Measurements from ENCODE around the gene ADGRL3. TPM values are rescaled to one million over a fixed set of nuclear protein-coding genes. Genes with fewer than 3 reads are reported as not detected.

The ADGRL3 gene
- total RNA-seq, 4 donors from 2014 or later = 2.2 to 10.0 (median 4.6) TPM

DNA sequence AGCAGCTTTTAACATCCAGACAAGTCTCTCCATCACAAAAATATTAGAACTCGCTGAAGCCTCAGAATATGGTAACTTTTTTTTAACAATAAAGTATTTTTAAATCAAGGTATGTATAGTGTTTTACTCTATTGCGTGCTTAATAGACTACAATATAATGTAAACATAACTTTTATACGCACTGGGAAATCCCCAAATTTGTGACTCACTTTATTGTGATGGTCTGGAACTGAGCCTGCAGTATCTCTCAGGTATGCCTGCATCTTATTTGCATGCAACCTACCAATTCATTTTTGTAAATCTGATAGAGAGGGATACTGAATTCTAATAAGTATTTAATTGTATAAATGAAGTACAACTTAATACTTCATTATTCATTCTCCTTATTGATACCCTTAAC, 823.5 kb downstream of the ADGRL3 start:
- TF ChIP-seq, protein P1, sequence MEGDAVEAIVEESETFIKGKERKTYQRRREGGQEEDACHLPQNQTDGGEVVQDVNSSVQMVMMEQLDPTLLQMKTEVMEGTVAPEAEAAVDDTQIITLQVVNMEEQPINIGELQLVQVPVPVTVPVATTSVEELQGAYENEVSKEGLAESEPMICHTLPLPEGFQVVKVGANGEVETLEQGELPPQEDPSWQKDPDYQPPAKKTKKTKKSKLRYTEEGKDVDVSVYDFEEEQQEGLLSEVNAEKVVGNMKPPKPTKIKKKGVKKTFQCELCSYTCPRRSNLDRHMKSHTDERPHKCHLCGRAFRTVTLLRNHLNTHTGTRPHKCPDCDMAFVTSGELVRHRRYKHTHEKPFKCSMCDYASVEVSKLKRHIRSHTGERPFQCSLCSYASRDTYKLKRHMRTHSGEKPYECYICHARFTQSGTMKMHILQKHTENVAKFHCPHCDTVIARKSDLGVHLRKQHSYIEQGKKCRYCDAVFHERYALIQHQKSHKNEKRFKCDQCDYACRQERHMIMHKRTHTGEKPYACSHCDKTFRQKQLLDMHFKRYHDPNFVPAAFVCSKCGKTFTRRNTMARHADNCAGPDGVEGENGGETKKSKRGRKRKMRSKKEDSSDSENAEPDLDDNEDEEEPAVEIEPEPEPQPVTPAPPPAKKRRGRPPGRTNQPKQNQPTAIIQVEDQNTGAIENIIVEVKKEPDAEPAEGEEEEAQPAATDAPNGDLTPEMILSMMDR (IDR thresholded peaks at IDR 0.05) = no peak
- TF ChIP-seq EP300 (IDR thresholded peaks at IDR 0.05; ENCODE audit: low read depth) (no peak), POLR2AphosphoS5 (IDR thresholded peaks at IDR 0.05) (no peak), POLR2A (IDR thresholded peaks at IDR 0.05) (no peak)
- Histone ChIP-seq H3K9me3 (no peaks in the 10 kb centered on the region), H3K36me3 (no peaks in the 10 kb centered on the region), H3K27ac (no peak overlapping the region), H3K4me3 (no peak overlapping the region), H3K4me1 (no peaks in the 10 kb centered on the region), H3K27me3 (no peaks in the 10 kb centered on the region)
- 72 to 79% methylated on average over 3 of the region's 3 CpGs for WGBS, 2 donors (ENCODE audit: low coverage in 1 of 2)
- no peak for DNase-seq
- intact Hi-C loops (cut with DNase I; ENCODE audit: low total_unique reads) = no loop called here
- in situ Hi-C loops (cut with MboI; ENCODE audit: low pct_ligation_motif_present in 1 of 4, low pct_unique_long_range_greater_than_20kb in 1 of 4, low sequenced_read_pairs in 3 of 4) = no loop called here

DNA sequence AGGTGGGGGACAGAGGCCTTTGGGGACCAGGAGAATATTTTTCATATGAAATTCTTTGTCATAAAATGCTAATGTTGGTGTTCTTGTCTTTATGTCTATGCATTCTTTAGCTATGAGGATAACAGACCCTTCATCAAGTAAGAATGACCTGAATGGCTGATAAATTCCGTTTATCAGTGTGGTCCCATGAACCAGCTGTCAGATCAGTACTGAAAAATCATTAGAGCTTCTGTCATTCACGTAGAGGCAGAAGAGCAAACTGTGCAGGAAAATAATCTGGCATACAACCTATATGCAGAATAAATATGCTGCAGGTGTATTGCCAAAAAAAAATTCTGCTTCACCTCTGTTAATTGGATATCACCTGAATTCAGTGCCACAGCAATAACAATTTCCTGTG, 828.6 kb downstream of the ADGRL3 start:
- 27 to 65% methylated on average over 2 of the region's 2 CpGs for WGBS, 2 donors (ENCODE audit: low coverage in 1 of 2)

DNA sequence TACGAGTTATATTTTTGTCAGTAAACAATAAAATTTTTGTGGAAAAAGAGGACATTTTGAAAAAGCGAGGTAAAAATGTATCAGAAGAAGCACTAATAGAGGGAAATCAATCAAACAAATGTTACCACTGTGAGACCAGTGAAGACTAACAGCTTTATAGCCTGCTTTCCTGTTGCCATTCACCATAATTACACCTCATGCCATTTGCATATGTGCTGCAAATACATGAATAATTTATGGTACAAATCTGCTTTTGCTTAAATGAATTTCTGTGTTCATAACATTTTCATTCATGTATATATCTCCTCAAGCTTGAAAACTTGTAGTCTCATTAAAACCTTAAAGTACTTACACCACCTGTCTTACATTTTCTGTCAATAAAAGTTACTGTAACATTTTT, 830.8 kb downstream of the ADGRL3 start:
- TF ChIP-seq POLR2A (IDR thresholded peaks at IDR 0.05) (no peak), EP300 (IDR thresholded peaks at IDR 0.05; ENCODE audit: low read depth) (no peak), POLR2AphosphoS5 (IDR thresholded peaks at IDR 0.05) (no peak)
- TF ChIP-seq, protein P1 (IDR thresholded peaks at IDR 0.05) = no peak
- H3K4me1 ChIP-seq = no peaks in the 10 kb centered on the region
- in situ Hi-C loops (cut with MboI; ENCODE audit: low pct_ligation_motif_present in 1 of 4, low pct_unique_long_range_greater_than_20kb in 1 of 4, low sequenced_read_pairs in 3 of 4) = no loop called here
- intact Hi-C loops (cut with DNase I; ENCODE audit: low total_unique reads) = no loop called here
- 77 to 94% methylated on average over 2 of the region's 2 CpGs for WGBS, 2 donors (ENCODE audit: low coverage in 1 of 2)
- no peak overlapping the region for H3K4me3 ChIP-seq
- no peaks in the 10 kb centered on the region for H3K36me3 ChIP-seq
- H3K9me3 ChIP-seq = no peaks in the 10 kb centered on the region
- no peaks in the 10 kb centered on the region for H3K27me3 ChIP-seq
- no peak for DNase-seq
- H3K27ac ChIP-seq = no peak overlapping the region

More for the DNA sequence above, 828.6 kb downstream of the ADGRL3 start:
- no peaks in the 10 kb centered on the region for H3K4me1 ChIP-seq
- H3K36me3 ChIP-seq = no peaks in the 10 kb centered on the region
- H3K4me3 ChIP-seq = no peak overlapping the region
- DNase-seq = no peak
- H3K27me3 ChIP-seq = no peaks in the 10 kb centered on the region
- intact Hi-C loops (cut with DNase I; ENCODE audit: low total_unique reads) = no loop called here
- no peak for TF ChIP-seq EP300 (IDR thresholded peaks at IDR 0.05; ENCODE audit: low read depth)
- H3K27ac ChIP-seq = no peak overlapping the region
- no peaks in the 10 kb centered on the region for H3K9me3 ChIP-seq
- in situ Hi-C loops (cut with MboI; ENCODE audit: low pct_ligation_motif_present in 1 of 4, low pct_unique_long_range_greater_than_20kb in 1 of 4, low sequenced_read_pairs in 3 of 4) = no loop called here

DNA sequence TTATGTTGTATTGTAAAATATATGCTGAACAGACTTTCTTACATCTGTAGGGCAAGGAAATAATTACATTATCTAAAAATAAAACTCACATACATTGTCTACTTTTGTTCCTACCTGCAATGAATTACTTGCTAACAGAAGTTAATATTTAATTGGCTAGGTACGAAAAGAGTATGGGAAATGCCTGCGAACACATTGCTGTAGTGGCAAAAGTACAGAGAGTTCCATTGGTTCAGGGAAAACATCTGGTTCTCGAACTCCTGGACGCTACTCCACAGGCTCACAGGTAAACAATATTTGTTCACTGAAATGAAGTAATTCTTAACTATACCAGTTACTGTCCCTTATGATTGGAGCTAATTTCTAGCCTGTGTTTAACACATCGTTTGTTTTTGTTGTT, 837.4 kb downstream of the ADGRL3 start:
- WGBS, 2 donors (ENCODE audit: low coverage in 1 of 2) = 48 to 74% methylated on average over 4 to 5 of the region's 5 CpGs
- TF ChIP-seq POLR2A (IDR thresholded peaks at IDR 0.05) (no peak), POLR2AphosphoS5 (IDR thresholded peaks at IDR 0.05) (no peak), EP300 (IDR thresholded peaks at IDR 0.05; ENCODE audit: low read depth) (no peak)
- TF ChIP-seq, protein P1 (IDR thresholded peaks at IDR 0.05) = no peak
- Histone ChIP-seq H3K9me3 (no peaks in the 10 kb centered on the region), H3K4me1 (no peaks in the 10 kb centered on the region), H3K27ac (no peak overlapping the region), H3K36me3 (no peaks in the 10 kb centered on the region), H3K4me3 (no peak overlapping the region), H3K27me3 (no peaks in the 10 kb centered on the region)
- DNase-seq = no peak
- in situ Hi-C loops (cut with MboI; ENCODE audit: low pct_ligation_motif_present in 1 of 4, low pct_unique_long_range_greater_than_20kb in 1 of 4, low sequenced_read_pairs in 3 of 4) (no loop called here), intact Hi-C loops (cut with DNase I; ENCODE audit: low total_unique reads) (no loop called here)

DNA sequence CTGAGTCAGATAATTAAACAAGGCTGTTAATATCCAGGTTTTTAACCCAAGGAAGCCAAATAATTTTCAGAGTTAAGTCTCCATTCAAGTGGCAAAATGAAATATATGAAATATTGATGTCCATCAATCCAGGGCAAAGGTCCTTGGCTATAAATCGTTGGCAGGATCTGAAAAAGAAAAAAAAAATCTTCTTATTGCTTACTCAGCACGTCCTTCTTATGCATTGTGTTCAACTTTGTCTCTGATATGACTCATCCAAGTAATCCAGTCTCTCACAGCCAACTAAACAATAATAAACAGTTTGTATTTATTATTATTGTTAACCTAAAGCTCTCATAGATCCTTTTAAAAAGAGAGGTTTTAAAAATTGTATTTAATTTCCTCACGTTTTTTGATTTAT, 851.2 kb downstream of the ADGRL3 start:
- Histone ChIP-seq H3K27me3 (no peaks in the 10 kb centered on the region), H3K36me3 (no peaks in the 10 kb centered on the region), H3K9me3 (no peaks in the 10 kb centered on the region), H3K27ac (no peak overlapping the region), H3K4me3 (no peak overlapping the region), H3K4me1 (no peaks in the 10 kb centered on the region)
- DNase-seq = no peak
- intact Hi-C loops (cut with DNase I; ENCODE audit: low total_unique reads) (no loop called here), in situ Hi-C loops (cut with MboI; ENCODE audit: low pct_ligation_motif_present in 1 of 4, low pct_unique_long_range_greater_than_20kb in 1 of 4, low sequenced_read_pairs in 3 of 4) (no loop called here)
- 34 to 45% methylated on average over 3 of the region's 3 CpGs for WGBS, 2 donors (ENCODE audit: low coverage in 1 of 2)
- TF ChIP-seq EP300 (IDR thresholded peaks at IDR 0.05; ENCODE audit: low read depth) (no peak), POLR2AphosphoS5 (IDR thresholded peaks at IDR 0.05) (no peak), POLR2A (IDR thresholded peaks at IDR 0.05) (no peak)
- TF ChIP-seq, protein P1 (IDR thresholded peaks at IDR 0.05) = no peak

All from transverse colon (tissue), 4 donors.